Endothelial cell (in vitro differentiated cells): ENCODE data around the gene LMBR1L. TPM values are rescaled to one million over a fixed set of nuclear protein-coding genes. Genes with fewer than 3 reads are reported as not detected.
A peak's percentile ranks its signal among the peaks of the same experiment; 100 is the strongest.

ENCODE experiments used
- DNase-seq: peaks from one replicate; pipeline ENCODE4 v3.0.0; 2021; ENCODE audit warnings: low spot score
- H3K27ac Mint-ChIP-seq: one replicate; pipeline ENCODE4 v1.8.0; 2021; ENCODE audit warnings: mixed read lengths, inconsistent platforms; ENCODE audit not compliant: unreplicated experiment
- H3K27me3 Mint-ChIP-seq: one replicate; pipeline ENCODE4 v1.8.0; 2021; ENCODE audit warnings: mild to moderate bottlenecking, moderate library complexity, mixed read lengths, inconsistent platforms; ENCODE audit not compliant: unreplicated experiment
- H3K36me3 Mint-ChIP-seq: one replicate; pipeline ENCODE4 v1.8.0; 2021; ENCODE audit warnings: mild to moderate bottlenecking, low read depth, mixed read lengths, inconsistent platforms; ENCODE audit not compliant: unreplicated experiment
- H3K4me1 Mint-ChIP-seq: one replicate; pipeline ENCODE4 v1.8.0; 2021; ENCODE audit warnings: mild to moderate bottlenecking, mixed read lengths, inconsistent platforms; ENCODE audit not compliant: unreplicated experiment
- H3K4me3 Mint-ChIP-seq: one replicate; pipeline ENCODE4 v1.8.0; 2021; ENCODE audit warnings: mild to moderate bottlenecking, mixed read lengths, inconsistent platforms; ENCODE audit not compliant: unreplicated experiment
- H3K9me3 Mint-ChIP-seq: one replicate; pipeline ENCODE4 v1.8.0; 2021; ENCODE audit warnings: mixed read lengths, inconsistent platforms; ENCODE audit not compliant: unreplicated experiment
- CTCF ChIP-seq: fragments of 200-600 bp; sonication (generic); IDR thresholded peaks from one replicate; pipeline ENCODE4 v1.5.0; 2021; ENCODE audit warnings: antibody characterized with exemption; ENCODE audit not compliant: unreplicated experiment
- total RNA-seq: library from RNA; stranded (reverse); fragmentation: NEBNext Ultra II Directional; extraction: Animal tissue kit (Norgen Biotek cat#: 25700); gene quantifications from one replicate; pipeline ENCODE4 v1.2.1, GENCODE V29; 2021; ENCODE audit not compliant: unreplicated experiment

Gene LMBR1L
- total RNA-seq, 1 donor from 2014 or later: 175 TPM

- H3K4me1 Mint-ChIP-seq: peaks cover 20% of the 10 kb centered on the region
- peaks cover 56% of the 10 kb centered on the region for H3K36me3 Mint-ChIP-seq
- DNase-seq: no peak
- no peaks in the 10 kb centered on the region for H3K9me3 Mint-ChIP-seq
- no peak overlapping the region for H3K27ac Mint-ChIP-seq
- peak overlapping the region; percentile 60 for H3K4me3 Mint-ChIP-seq
- TF ChIP-seq CTCF: no peak
- peaks cover 18% of the 10 kb centered on the region for H3K27me3 Mint-ChIP-seq
These were observed 11.9 kb downstream of the LMBR1L start for GRCh38 chr12:49098703-49099102.

- peaks cover 22% of the 10 kb centered on the region for H3K27me3 Mint-ChIP-seq
- no peaks in the 10 kb centered on the region for H3K9me3 Mint-ChIP-seq
- peak; percentile 90 for TF ChIP-seq CTCF
- peak overlapping the region; percentile 60 for H3K4me3 Mint-ChIP-seq
- peaks cover 20% of the 10 kb centered on the region for H3K4me1 Mint-ChIP-seq
- H3K36me3 Mint-ChIP-seq: peaks cover 52% of the 10 kb centered on the region
- DNase-seq: peak; percentile 76
- no peak overlapping the region for H3K27ac Mint-ChIP-seq
These were observed 12.6 kb downstream of the LMBR1L start for GRCh38 chr12:49098035-49098451.

- peaks cover 21% of the 10 kb centered on the region for H3K27me3 Mint-ChIP-seq
- no peak for DNase-seq
- TF ChIP-seq CTCF: no peak
- no peak overlapping the region for H3K27ac Mint-ChIP-seq
- no peak overlapping the region for H3K4me3 Mint-ChIP-seq
- H3K9me3 Mint-ChIP-seq: no peaks in the 10 kb centered on the region
- H3K4me1 Mint-ChIP-seq: peaks cover 21% of the 10 kb centered on the region
- H3K36me3 Mint-ChIP-seq: peaks cover 49% of the 10 kb centered on the region
These were observed 13.3 kb downstream of the LMBR1L start for GRCh38 chr12:49097381-49097780.

- no peak for TF ChIP-seq CTCF
- Mint-ChIP-seq H3K27me3 (peaks cover 19% of the 10 kb centered on the region), H3K9me3 (no peaks in the 10 kb centered on the region), H3K36me3 (peaks cover 29% of the 10 kb centered on the region), H3K4me1 (peaks cover 35% of the 10 kb centered on the region), H3K4me3 (peak overlapping the region; percentile 8), H3K27ac (peak overlapping the region; percentile 70)
- no peak for DNase-seq
These were observed 15.7 kb downstream of the LMBR1L start for GRCh38 chr12:49094975-49095365.

- peak within 1 kb of the TSS; percentile 56 for H3K4me3 Mint-ChIP-seq
- peaks cover 23% of the 10 kb centered on the region for H3K36me3 Mint-ChIP-seq
- no peaks in the 10 kb centered on the region for H3K9me3 Mint-ChIP-seq
- peaks cover 20% of the 10 kb centered on the region for H3K27me3 Mint-ChIP-seq
- H3K4me1 Mint-ChIP-seq: peaks cover 37% of the 10 kb centered on the region
- peak; percentile 46 for DNase-seq
- no peak for TF ChIP-seq CTCF
- peak within 1 kb of the TSS; percentile 70 for H3K27ac Mint-ChIP-seq
These were observed 16.3 kb downstream of the LMBR1L start, which contains the start of gene DHH for GRCh38 chr12:49094160-49094974. Gene DHH (minus strand): TSS chr12:49094801. CDS start chr12:49094512, 289 bp downstream.
